ENCODE data around the gene EFHC1.

GRCh38 chr6:52529311-52529710, 109.2 kb downstream of the EFHC1 start:
- no peak for TF ChIP-seq SIN3A (IDR thresholded peaks at IDR 0.05; ENCODE audit: borderline replicate concordance, insufficient read depth, low read length)
- TF ChIP-seq TAF1 (IDR thresholded peaks at IDR 0.05; ENCODE audit: borderline replicate concordance, insufficient read depth, low read length) = no peak
- TF ChIP-seq POLR2AphosphoS5 (IDR thresholded peaks at IDR 0.05; ENCODE audit: low read depth, low read length) = no peak
- no peak for TF ChIP-seq FOXP2 (optimal IDR thresholded peaks at IDR 0.05; ENCODE audit: borderline replicate concordance, extremely low read depth, extremely low read length, insufficient read depth)
